Panc1 (cell line): Measurements from ENCODE around the gene ERCC1. TPM values are rescaled to one million over a fixed set of nuclear protein-coding genes. Genes with fewer than 3 reads are reported as not detected.

ENCODE experiments used
- ATAC-seq: fragments of 200-7000 bp; cut with Tn5 transposase; 2 replicates; pipeline ENCODE4 v1.9.1; 2020; ENCODE audit warnings: mild to moderate bottlenecking, moderate library complexity
- BruUV-seq: library from RNA; stranded (reverse); fragments of 400-500 nt; replicated peaks from 2 replicates; lab custom pipeline; 2021; lab: Mats Ljungman, UMichigan
- CTCF ChIA-PET: fragments of 300-600 bp; sonication (Branson Sonifier 250); formaldehyde crosslinking; loops from one replicate; lab custom pipeline; 2022; ENCODE audit warnings: antibody characterized with exemption; lab: Charles Lee
- POLR2A ChIA-PET: fragments of 300-600 bp; sonication (Branson Sonifier 250); formaldehyde crosslinking; loops from one replicate; lab custom pipeline; 2022; ENCODE audit warnings: antibody characterized with exemption; lab: Charles Lee
- DNase-seq: peaks from one replicate; pipeline ENCODE4 v3.0.0-alpha.2; 2010; ENCODE audit warnings: low read depth, low spot score
- H3K27ac ChIP-seq: 2 replicates; pipeline ENCODE4 v1.5.1; 2011; ENCODE audit warnings: mild to moderate bottlenecking, low read length, inconsistent platforms
- H3K27me3 ChIP-seq: fragments of 200-500 bp; sonication (Bioruptor generic); 2 replicates; pipeline ENCODE4 v1.6.0; 2014; ENCODE audit warnings: low read length, inconsistent platforms; ENCODE audit not compliant: control insufficient read depth, insufficient read depth
- H3K36me3 ChIP-seq: fragments of 200-500 bp; sonication (Bioruptor generic); 2 replicates; pipeline ENCODE4 v1.5.1; 2014; ENCODE audit warnings: inconsistent platforms, mild to moderate bottlenecking, low read length, moderate library complexity; ENCODE audit not compliant: control insufficient read depth, insufficient read depth
- H3K4me1 ChIP-seq: 2 replicates; pipeline ENCODE4 v1.5.1; 2011; ENCODE audit warnings: inconsistent platforms, mild to moderate bottlenecking, low read length, moderate library complexity; ENCODE audit not compliant: control insufficient read depth, insufficient read depth
- H3K4me3 ChIP-seq, 2 experiments: 2 replicates each; pipeline ENCODE4 v1.5.1; 2011 to 2012; ENCODE audit warnings: low read depth in 2 of 2, low read length in 2 of 2, mild to moderate bottlenecking in 2 of 2, inconsistent platforms in 1 of 2, moderate library complexity in 1 of 2
- H3K9me3 ChIP-seq: fragments of 200-500 bp; sonication (Bioruptor generic); 2 replicates; pipeline ENCODE4 v1.5.1; 2014; ENCODE audit warnings: low read depth, mild to moderate bottlenecking, inconsistent platforms, low read length, moderate library complexity; ENCODE audit not compliant: control insufficient read depth, insufficient read depth
- POLR2AphosphoS5 ChIP-seq: IDR thresholded peaks from 2 replicates; pipeline ENCODE4 v1.6.1; 2012; ENCODE audit warnings: mild to moderate bottlenecking, low read depth, low read length, moderate library complexity
- SIN3A ChIP-seq: IDR thresholded peaks from 2 replicates; pipeline ENCODE4 v1.6.1; 2012; ENCODE audit warnings: low read depth, mild to moderate bottlenecking, low read length, moderate library complexity, borderline replicate concordance; ENCODE audit not compliant: insufficient read depth
- TCF7L2 ChIP-seq: IDR thresholded peaks from 2 replicates; pipeline ENCODE4 v1.6.1; 2011; ENCODE audit warnings: mild to moderate bottlenecking, low read depth, low read length, inconsistent platforms
- in situ Hi-C: cut with HindIII; loops from 2 replicates; pipeline ENCODE4 v1.10.0; 2016; ENCODE audit warnings: low sequenced_read_pairs, low pct_unique_long_range_greater_than_20kb
- intact Hi-C: fragments of 100-400 bp; cut with micrococcal nuclease; formaldehyde crosslinking; loops from one replicate; pipeline ENCODE4 v1.10.0; 2022; ENCODE audit not compliant: unreplicated experiment
- total RNA-seq: library from RNA; stranded (reverse); gene quantifications from one replicate; pipeline ENCODE4 v1.2.1, GENCODE V29; 2021; ENCODE audit not compliant: unreplicated experiment
- TF ChIP-seq, protein P1 (sequence below): fragments of 450-650 bp; IDR thresholded peaks from 2 replicates; pipeline ENCODE4 v1.5.1; 2017; ENCODE audit warnings: mild to moderate bottlenecking
- TF ChIP-seq, protein P2 (sequence below), 2 experiments: IDR thresholded peaks; 2 replicates each; pipeline ENCODE4 v1.6.1; 2011 to 2012; ENCODE audit warnings: low read depth in 2 of 2, control low read depth in 1 of 2, low read length in 1 of 2, mild to moderate bottlenecking in 1 of 2, moderate library complexity in 1 of 2; ENCODE audit not compliant: insufficient read depth in 1 of 2

Gene ERCC1
- total RNA-seq, 1 experiment from 2014 or later: 80.3 TPM

DNA sequence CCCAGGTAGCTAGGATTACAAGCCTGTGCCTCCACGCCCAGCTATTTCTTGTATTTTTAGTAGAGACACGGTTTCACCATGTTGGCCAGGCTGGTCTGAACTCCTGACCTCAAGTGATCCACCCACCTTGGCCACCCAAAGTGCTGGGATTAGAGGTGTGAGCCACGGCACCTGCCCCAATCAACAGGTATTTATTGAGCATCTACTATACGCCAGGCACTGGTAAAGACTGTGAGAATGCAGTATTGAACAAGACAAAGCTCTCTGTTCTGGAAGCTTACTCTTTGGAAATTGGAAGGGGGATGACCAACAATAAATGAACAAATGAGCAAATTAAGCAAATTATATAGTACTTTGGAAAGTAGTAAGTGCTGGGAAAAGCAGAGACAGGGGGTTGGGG, 21.4 kb upstream of the ERCC1 start:
- DNase-seq (no peak), ATAC-seq (no peak)
- no peaks in the 10 kb centered on the region for H3K27me3 ChIP-seq
- H3K4me3 ChIP-seq: no peak overlapping the region
- peaks cover 19% of the 10 kb centered on the region for H3K4me1 ChIP-seq
- H3K9me3 ChIP-seq: no peaks in the 10 kb centered on the region
- BruUV-seq: TSS peak; percentile 88
- H3K36me3 ChIP-seq: no peaks in the 10 kb centered on the region
- in situ Hi-C loops: no loop called here
- ChIA-PET CTCF (no interaction called here), POLR2A (no interaction called here)
- H3K27ac ChIP-seq: no peak overlapping the region
- intact Hi-C loops: no loop called here
- TF ChIP-seq TCF7L2: no peak

DNA sequence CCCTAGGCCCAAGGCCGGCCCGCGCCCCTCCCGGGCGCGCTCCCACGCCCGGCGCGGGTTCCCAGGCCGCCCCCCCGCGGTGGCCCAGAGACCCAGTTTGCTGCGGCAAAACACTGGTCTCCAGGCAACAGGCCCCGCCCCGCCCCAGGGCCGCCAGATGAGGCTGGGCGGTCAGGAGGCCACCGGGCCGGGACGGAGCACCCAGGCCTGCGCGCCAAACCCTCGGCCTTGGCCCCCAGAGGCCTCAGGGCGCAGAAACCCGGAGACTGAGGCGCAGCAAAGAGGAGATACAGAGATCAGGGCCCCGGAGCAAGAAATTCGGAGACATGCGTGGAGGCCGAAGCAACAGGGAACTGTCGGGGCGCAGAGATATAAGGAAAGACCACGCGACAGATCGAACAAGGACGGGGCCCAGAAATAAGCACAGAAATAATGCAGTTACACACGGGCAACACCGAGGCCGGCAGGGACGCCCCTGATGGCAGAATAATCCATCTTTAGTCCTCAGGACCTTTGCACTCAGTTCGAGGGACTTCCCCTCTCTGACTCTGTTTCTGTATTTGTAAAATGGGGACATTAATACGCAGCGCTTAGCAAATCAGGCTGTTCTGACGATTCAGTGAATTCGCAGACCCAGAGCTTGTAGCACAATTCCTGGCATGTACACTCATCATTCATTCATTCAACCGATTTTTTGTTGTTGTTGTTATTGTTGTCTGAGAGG, 20.8 kb upstream of the ERCC1 start:
- H3K4me1 ChIP-seq: peaks cover 16% of the 10 kb centered on the region
- TF ChIP-seq, protein P1, sequence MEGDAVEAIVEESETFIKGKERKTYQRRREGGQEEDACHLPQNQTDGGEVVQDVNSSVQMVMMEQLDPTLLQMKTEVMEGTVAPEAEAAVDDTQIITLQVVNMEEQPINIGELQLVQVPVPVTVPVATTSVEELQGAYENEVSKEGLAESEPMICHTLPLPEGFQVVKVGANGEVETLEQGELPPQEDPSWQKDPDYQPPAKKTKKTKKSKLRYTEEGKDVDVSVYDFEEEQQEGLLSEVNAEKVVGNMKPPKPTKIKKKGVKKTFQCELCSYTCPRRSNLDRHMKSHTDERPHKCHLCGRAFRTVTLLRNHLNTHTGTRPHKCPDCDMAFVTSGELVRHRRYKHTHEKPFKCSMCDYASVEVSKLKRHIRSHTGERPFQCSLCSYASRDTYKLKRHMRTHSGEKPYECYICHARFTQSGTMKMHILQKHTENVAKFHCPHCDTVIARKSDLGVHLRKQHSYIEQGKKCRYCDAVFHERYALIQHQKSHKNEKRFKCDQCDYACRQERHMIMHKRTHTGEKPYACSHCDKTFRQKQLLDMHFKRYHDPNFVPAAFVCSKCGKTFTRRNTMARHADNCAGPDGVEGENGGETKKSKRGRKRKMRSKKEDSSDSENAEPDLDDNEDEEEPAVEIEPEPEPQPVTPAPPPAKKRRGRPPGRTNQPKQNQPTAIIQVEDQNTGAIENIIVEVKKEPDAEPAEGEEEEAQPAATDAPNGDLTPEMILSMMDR: peak; percentile 37
- TF ChIP-seq, protein P2, sequence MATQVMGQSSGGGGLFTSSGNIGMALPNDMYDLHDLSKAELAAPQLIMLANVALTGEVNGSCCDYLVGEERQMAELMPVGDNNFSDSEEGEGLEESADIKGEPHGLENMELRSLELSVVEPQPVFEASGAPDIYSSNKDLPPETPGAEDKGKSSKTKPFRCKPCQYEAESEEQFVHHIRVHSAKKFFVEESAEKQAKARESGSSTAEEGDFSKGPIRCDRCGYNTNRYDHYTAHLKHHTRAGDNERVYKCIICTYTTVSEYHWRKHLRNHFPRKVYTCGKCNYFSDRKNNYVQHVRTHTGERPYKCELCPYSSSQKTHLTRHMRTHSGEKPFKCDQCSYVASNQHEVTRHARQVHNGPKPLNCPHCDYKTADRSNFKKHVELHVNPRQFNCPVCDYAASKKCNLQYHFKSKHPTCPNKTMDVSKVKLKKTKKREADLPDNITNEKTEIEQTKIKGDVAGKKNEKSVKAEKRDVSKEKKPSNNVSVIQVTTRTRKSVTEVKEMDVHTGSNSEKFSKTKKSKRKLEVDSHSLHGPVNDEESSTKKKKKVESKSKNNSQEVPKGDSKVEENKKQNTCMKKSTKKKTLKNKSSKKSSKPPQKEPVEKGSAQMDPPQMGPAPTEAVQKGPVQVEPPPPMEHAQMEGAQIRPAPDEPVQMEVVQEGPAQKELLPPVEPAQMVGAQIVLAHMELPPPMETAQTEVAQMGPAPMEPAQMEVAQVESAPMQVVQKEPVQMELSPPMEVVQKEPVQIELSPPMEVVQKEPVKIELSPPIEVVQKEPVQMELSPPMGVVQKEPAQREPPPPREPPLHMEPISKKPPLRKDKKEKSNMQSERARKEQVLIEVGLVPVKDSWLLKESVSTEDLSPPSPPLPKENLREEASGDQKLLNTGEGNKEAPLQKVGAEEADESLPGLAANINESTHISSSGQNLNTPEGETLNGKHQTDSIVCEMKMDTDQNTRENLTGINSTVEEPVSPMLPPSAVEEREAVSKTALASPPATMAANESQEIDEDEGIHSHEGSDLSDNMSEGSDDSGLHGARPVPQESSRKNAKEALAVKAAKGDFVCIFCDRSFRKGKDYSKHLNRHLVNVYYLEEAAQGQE (IDR thresholded peaks at IDR 0.05; ENCODE audit: insufficient read depth in 1 of 2, low read depth in 2 of 2, low read length in 1 of 2): no peak
- no peak for TF ChIP-seq TCF7L2
- no peak for TF ChIP-seq SIN3A
- no peaks in the 10 kb centered on the region for H3K9me3 ChIP-seq
- no peak overlapping the region for H3K27ac ChIP-seq
- DNase-seq (no peak), ATAC-seq (peak; percentile 73)
- no peaks in the 10 kb centered on the region for H3K36me3 ChIP-seq
- CTCF ChIA-PET: no interaction called here
- H3K4me3 ChIP-seq: peak overlapping the region; percentile 14 to 71; a peak in 3 of 4 replicates
- in situ Hi-C loops (no loop called here), intact Hi-C loops (no loop called here)
- no peaks in the 10 kb centered on the region for H3K27me3 ChIP-seq
- no TSS peak for BruUV-seq
- POLR2A ChIA-PET: no interaction called here

DNA sequence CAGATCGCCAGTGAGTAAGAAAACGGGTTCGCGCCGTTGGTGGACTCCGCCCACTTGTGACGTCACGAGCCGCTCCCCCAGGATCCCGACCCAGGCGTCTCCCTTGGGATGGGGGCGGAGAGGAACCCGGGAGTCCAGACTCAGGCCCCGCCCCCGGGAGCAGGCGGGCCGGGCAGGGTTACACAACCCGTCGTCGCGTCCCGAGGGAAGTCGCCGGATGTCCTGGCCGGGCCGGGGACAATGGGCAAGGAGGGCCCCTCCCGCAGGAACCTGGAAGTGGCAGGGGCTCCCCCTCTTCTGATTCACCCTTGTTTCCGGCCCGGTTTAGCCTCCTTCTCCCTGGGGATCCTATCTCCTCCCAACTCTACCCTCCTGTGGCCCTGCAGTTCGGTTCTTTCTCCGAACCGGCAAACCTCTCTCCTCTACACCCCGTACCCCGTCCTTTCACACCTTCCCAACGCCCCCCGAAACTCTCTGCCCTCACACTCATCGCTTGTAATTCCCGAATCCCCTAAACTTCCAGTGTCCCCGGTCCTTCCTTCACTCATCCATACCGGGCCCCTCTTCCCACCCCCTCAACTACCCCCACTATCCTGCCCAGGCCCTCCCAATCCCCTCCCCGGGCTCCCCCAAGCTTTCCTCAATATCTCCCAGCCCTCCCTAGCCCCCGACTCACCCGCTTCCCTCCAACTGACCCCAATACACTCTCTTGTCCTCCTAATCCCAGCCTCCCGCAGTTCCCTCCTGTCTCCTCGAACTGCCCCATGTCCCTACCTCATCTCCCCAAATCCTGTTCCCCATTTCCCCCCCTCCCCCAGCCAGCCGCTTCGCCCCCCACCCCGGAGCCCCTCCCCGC, 20.0 kb upstream of the ERCC1 start:
- POLR2A ChIA-PET: no interaction called here
- peak; percentile 88 for ATAC-seq
- Histone ChIP-seq H3K9me3 (no peaks in the 10 kb centered on the region), H3K4me3 (peak overlapping the region; percentile 47 to 71), H3K27me3 (no peaks in the 10 kb centered on the region), H3K36me3 (no peaks in the 10 kb centered on the region), H3K27ac (peak overlapping the region; percentile 61), H3K4me1 (peaks cover 8% of the 10 kb centered on the region)
- BruUV-seq: no TSS peak
- intact Hi-C loops: no loop called here
- in situ Hi-C loops: no loop called here
- CTCF ChIA-PET: no interaction called here
- TF ChIP-seq SIN3A: no peak
- no peak for TF ChIP-seq POLR2AphosphoS5
- DNase-seq: no peak
